ENCODE measurements around the gene MCF2L.

Gene MCF2L

DNA sequence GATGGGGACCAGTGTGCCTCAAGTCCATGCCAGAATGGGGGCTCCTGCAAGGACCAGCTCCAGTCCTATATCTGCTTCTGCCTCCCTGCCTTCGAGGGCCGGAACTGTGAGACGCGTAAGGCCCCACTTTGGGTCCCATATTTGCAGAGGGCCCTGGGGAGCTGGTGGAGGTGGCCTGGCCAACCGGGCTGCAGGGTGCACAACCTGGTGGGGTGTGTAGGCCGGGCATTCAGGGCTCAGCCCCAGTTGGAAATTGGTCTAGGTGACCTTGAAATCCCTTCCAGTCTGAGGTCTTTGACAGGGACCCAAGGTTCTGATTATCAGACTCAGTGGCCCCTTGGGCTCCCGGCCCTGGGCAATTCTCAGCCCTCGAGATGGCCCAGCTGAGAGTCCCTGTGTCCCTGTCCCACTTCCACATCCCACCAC, 144.8 kb downstream of the MCF2L start:
- DNase-seq (ENCODE audit: low read depth in 2 of 2) = no peak

GRCh38 chr13:113114511-113115362, 145.7 kb downstream of the MCF2L start:
- DNase-seq (ENCODE audit: low read depth in 2 of 2) = no peak

GRCh38 chr13:113115363-113116205, 146.6 kb downstream of the MCF2L start:
- DNase-seq (ENCODE audit: low read depth in 2 of 2) = no peak

DNA sequence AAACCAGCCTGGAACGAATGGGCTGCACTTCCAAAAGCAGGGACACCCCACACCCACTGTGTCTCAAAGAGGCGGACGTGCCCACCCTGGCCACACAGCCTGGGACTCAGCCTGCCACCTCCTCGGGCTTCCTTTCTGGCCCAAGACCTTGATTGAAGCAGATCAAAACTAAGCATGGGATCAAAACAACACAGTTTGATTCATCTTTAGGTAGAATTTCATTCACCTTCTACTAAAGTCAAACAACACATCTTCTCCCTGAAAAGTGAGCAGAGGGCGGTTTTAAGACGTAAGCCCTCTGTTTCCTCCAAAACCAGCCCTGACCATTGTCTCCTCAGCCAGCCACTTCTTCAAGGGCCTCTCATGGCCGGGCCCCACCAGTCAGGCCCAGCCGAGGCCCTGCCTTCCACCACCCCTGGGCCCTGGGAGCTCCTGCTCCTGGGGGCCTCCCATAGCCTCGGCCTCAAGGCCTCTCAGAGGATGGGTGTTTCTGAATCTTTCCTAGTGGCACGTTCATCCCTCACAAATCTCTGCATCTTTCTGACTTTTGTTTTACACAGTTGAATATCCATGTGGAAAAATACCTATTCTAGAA, 147.3 kb downstream of the MCF2L start:
- no peak for DNase-seq (ENCODE audit: low read depth in 2 of 2)

GRCh38 chr13:113116871-113117271, 147.9 kb downstream of the MCF2L start:
- DNase-seq (ENCODE audit: low read depth in 2 of 2) = no peak

- no peak for DNase-seq (ENCODE audit: low read depth in 2 of 2)
These were observed 148.4 kb downstream of the MCF2L start for GRCh38 chr13:113117335-113117872.

DNA sequence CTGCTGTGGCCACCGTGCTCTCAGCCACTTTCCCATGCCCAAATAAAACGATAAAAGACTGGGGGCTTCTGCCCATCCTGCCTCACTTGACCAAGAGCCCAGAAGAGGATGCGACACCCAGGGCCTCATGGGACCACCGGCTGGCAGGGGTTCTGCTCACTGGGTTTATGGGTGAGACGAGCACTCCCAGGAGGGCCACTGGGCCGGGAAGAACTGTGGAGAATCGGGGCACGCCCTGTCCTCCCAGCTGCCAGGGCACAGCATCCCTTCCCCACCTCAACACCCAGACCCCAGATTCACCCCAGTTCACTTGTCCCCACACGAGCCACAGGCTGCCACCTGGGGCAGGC, 148.9 kb downstream of the MCF2L start:
- DNase-seq (ENCODE audit: low read depth in 2 of 2) = no peak

GRCh38 chr13:113118261-113119021, 149.4 kb downstream of the MCF2L start:
- DNase-seq (ENCODE audit: low read depth in 2 of 2) = no peak

DNA sequence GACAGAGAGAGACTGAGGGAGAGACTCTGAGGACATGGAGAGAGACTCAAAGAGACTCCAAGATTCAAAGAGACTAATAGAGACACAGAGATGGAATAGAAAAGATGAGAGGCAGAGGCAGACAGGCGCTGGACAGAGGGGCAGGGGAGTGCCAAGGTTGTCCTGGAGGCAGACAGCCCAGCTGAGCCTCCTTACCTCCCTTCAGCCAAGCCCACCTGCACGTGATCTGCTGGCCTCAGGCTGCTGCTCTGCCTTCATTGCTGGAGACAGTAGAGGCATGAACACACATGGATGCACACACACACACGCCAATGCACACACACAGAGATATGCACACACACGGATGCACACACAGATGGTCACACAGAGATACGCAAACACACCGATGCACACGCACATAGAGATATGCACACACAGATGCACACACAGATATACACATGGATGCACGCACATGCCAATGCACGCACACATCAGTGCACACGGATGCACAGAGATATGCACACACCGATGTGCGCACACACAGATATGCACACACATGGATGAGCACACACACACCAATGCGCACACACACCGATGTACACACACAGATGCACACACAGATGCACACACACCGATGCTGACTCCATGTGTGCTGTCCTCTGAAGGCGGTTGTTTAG, 150.3 kb downstream of the MCF2L start:
- no peak for DNase-seq (ENCODE audit: low read depth in 2 of 2)

DNA sequence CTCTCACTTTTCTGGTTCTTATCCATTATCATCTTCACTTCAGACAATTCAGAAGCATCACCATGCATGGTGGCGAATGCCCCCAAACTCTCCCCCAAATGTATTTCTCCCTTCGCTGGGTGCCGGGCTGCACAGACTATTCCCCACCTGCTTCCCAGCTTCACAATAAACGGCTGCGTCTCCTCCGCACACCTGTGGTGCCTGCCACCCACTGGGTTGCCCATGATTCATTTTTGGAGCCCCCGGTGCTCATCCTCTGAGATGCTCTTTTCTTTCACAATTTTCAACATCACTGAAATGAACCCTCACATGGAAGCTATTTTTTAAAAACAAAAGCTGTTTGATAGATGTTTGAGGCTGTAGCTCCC, 150.8 kb downstream of the MCF2L start:
- no peak for DNase-seq (ENCODE audit: low read depth in 2 of 2)

DNA sequence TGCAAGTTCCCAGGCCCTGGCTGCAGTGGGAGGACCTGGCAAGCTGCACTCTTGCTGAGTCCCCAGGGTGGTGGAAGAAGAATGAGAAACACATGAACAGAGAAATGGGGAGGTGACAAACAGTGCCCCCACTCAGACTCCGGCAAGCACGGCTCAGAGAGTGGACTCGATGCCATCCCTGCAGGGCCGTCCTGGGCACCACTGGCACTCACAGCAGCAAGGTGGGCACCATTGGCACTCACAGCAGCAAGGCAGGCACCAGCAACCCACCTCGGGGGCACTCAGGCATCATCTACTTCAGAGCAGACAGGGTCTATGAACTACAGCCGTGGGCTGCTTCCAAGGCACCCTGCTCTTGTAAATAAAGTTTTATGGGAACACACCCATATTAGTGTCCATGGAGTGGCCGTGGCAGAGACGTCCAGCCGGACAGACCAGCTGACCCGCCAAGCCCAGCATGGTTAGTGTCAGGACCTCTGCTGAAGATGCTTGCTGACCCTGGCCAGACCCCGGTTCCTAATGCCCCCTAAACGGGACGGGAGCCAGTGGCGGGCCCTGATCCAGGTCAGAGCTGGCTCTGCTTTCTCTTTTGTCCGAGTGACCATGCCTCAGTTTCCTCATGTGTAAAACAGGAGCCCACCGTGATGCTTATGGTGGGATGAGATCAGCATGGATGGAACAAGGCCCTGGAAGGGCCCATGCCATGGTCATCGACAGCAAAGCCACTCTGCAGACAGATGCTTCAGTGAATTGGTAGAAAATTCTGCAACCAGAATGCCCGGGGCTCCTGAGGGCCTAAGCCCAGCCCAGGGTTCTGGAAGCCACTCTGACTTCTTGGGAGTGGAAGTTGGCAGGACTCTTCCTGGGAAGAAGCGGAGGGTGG, 151.5 kb downstream of the MCF2L start:
- no peak for DNase-seq (ENCODE audit: low read depth in 2 of 2)

- no peak for DNase-seq (ENCODE audit: low read depth in 2 of 2)
These were observed 152.3 kb downstream of the MCF2L start for GRCh38 chr13:113121183-113121927.

DNA sequence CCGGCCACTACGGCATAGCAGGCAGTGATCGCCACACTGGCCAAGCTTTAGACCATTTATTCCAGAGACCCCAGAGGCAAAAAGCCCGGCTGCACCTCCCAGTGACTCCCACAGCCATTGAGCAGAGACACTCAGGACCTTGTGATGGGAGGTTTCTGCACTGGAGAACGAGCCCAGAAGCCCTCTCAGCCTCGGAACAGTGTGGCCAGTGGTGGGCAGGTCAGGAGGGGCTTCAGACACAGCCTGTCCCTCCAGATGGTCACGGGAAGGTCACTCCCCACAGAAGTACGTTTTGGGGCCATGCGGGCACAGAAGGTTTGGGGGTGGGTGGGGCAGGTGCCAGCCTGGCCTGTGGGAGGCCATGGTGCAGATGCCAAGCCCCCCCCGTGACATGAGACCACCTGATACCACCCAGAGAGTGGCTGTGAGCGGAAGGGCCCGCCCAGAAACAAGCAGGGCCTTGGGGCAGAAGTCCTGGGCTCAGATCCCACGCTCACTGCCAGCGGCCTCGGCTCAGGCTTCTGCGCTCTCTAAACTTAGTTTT, 153.0 kb downstream of the MCF2L start:
- no peak for DNase-seq (ENCODE audit: low read depth in 2 of 2)

- no peak for DNase-seq (ENCODE audit: low read depth in 2 of 2)
These were observed 153.7 kb downstream of the MCF2L start, which contains the start of gene F10 for GRCh38 chr13:113122550-113123225. TSS of gene F10 (plus strand) at chr13:113122799. CDS start at chr13:113122856, 57 bp downstream.

- DNase-seq (ENCODE audit: low read depth in 2 of 2) = no peak
These were observed 154.5 kb downstream of the MCF2L start for GRCh38 chr13:113123226-113124201.

DNA sequence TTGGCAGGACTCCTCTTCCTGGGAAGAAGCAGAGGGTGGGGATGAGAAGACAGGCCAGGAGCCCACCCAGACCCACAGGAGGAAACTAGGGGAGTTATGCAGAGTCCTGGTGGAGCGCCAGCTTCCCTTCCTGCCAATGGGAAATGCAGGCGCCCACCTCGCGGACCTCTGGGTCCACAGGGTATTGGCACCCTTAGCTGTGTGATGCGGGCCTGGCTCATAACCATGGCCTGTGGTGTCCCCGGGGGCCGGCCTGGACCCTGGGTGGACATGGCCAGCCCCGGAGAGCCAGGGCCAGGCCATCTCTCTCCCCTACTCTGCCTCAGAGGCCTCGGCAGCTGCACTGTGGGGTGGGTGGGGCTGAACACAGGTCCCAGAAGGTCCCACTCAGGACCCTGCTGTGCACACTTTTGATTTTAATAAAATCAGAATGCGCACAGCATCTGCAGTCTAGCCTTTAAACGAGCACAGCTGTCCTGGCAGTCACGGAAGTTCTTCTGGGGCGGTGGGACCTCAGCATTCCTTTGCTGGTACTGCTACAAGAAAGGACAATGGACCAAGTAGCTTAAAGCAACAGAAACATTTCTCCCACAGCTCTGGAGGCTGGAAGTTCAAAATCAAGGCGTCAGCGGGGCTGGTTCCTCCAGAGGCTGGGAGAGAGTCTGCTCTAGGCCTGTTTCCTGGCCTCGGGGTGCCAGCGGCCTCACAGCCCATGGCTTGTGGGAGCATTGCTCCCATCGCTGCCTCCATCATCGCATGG, 155.4 kb downstream of the MCF2L start:
- no peak for DNase-seq (ENCODE audit: low read depth in 2 of 2)
